K562 (cell line): ENCODE results near the gene TMC8. TPM values are rescaled to one million over a fixed set of nuclear protein-coding genes. Genes with fewer than 3 reads are reported as not detected.

Source experiments
- CXXC5 ChIP-seq: fragments of 250-450 bp; sonication (Bioruptor Pico); IDR thresholded peaks from 2 replicates; pipeline ENCODE4 v1.8.0; 2022; ENCODE audit warnings: inconsistent platforms, mild to moderate bottlenecking, moderate library complexity
- EGR1 ChIP-seq: fragments of 450-650 bp; conservative IDR thresholded peaks from 2 replicates; pipeline ENCODE4 v1.6.1; 2017; ENCODE audit warnings: mild to moderate bottlenecking
- ESRRA ChIP-seq: fragments of 450-650 bp; IDR thresholded peaks from 2 replicates; pipeline ENCODE4 v1.6.1; 2014; ENCODE audit warnings: low read depth, mild to moderate bottlenecking, moderate library complexity, borderline replicate concordance
- ETV6 ChIP-seq, 3 experiments: fragments of 150-350 bp in 1 of 3; sonication (generic) in 1 of 3; formaldehyde crosslinking in 1 of 3; IDR thresholded peaks; 2 replicates each; pipeline versions ENCODE4 v1.6.1 to v1.8.0; 2014 to 2022; ENCODE audit warnings: borderline replicate concordance in 2 of 3, low read depth in 2 of 3, antibody characterized with exemption in 1 of 3, low read length in 1 of 3, mild to moderate bottlenecking in 1 of 3, missing genetic modification reagents in 1 of 3
- FOXJ3 ChIP-seq: sonication (generic); formaldehyde crosslinking; IDR thresholded peaks from 2 replicates; pipeline ENCODE4 v1.4.0; 2020; ENCODE audit warnings: mild to moderate bottlenecking, missing genetic modification reagents
- FOXK1 ChIP-seq: sonication (generic); formaldehyde crosslinking; IDR thresholded peaks from 2 replicates; pipeline ENCODE4 v1.8.0; 2022; ENCODE audit warnings: missing genetic modification reagents, mild to moderate bottlenecking, borderline replicate concordance
- HDGF ChIP-seq: fragments of 450-650 bp; IDR thresholded peaks from 2 replicates; pipeline ENCODE4 v1.6.1; 2016
- MYC ChIP-seq, 2 experiments: fragments of 250-450 bp in 1 of 2; sonication (Bioruptor Pico) in 1 of 2; IDR thresholded peaks; 2 replicates each; pipeline versions ENCODE4 v1.5.1 to v1.6.1; 2012 to 2021; ENCODE audit warnings: low read depth in 2 of 2, borderline replicate concordance in 1 of 2, improper control_type of control experiment in 1 of 2, low read length in 1 of 2, mild to moderate bottlenecking in 1 of 2, moderate library complexity in 1 of 2
- NR1H2 ChIP-seq: sonication (generic); formaldehyde crosslinking; IDR thresholded peaks from 2 replicates; pipeline ENCODE4 v1.4.0; 2020; ENCODE audit warnings: mild to moderate bottlenecking, missing genetic modification reagents
- POLR2AphosphoS2 ChIP-seq: IDR thresholded peaks from 2 replicates; pipeline ENCODE4 v1.6.1; 2012; ENCODE audit warnings: low read length, improper control_type of control experiment
- POLR3A ChIP-seq: IDR thresholded peaks from 2 replicates; pipeline ENCODE4 v1.6.1; 2011; ENCODE audit warnings: borderline replicate concordance, mild to moderate bottlenecking, moderate library complexity; ENCODE audit not compliant: insufficient read length, insufficient read depth; ENCODE audit errors: extremely low read depth
- RAD21 ChIP-seq, 2 experiments: fragments of 250-450 bp in 1 of 2; fragments of 450-650 bp in 1 of 2; sonication (Bioruptor Pico) in 1 of 2; formaldehyde crosslinking in 1 of 2; IDR thresholded peaks in 1 of 2; conservative IDR thresholded peaks in 1 of 2; 2 replicates each; pipeline versions ENCODE4 v1.4.0 to v1.8.0; 2020 to 2022; ENCODE audit warnings: mild to moderate bottlenecking in 2 of 2, moderate library complexity in 1 of 2
- RBM25 ChIP-seq: fragments of 200-400 bp; formaldehyde crosslinking; IDR thresholded peaks from 2 replicates; pipeline ENCODE4 v1.6.1; 2018; ENCODE audit warnings: low read length, low read depth, moderate library complexity; ENCODE audit not compliant: severe bottlenecking
- SMAD1 ChIP-seq: fragments of 150-350 bp; IDR thresholded peaks from 2 replicates; pipeline ENCODE4 v1.6.1; 2014; ENCODE audit warnings: low read length, low read depth; ENCODE audit not compliant: partially characterized antibody
- SMAD4 ChIP-seq: fragments of 250-450 bp; sonication (Bioruptor Pico); conservative IDR thresholded peaks from 2 replicates; pipeline ENCODE4 v1.8.0; 2021; ENCODE audit warnings: inconsistent platforms, mild to moderate bottlenecking, moderate library complexity
- TAF1 ChIP-seq: IDR thresholded peaks from 2 replicates; pipeline ENCODE4 v1.6.1; 2011; ENCODE audit warnings: mild to moderate bottlenecking, low read length, moderate library complexity; ENCODE audit not compliant: insufficient read depth, control insufficient read depth, severe bottlenecking; ENCODE audit errors: extremely low read depth
- TCF3 ChIP-seq: sonication (generic); formaldehyde crosslinking; IDR thresholded peaks from 2 replicates; pipeline ENCODE4 v1.4.0; 2020; ENCODE audit warnings: mild to moderate bottlenecking, missing genetic modification reagents
- WHSC1 ChIP-seq: IDR thresholded peaks from one replicate; pipeline ENCODE4 v1.6.1; 2012; ENCODE audit warnings: low read length, control low read depth, inconsistent platforms
- XRCC5 ChIP-seq: fragments of 200-400 bp; formaldehyde crosslinking; IDR thresholded peaks from 2 replicates; pipeline ENCODE4 v1.6.1; 2017; ENCODE audit warnings: low read depth, mild to moderate bottlenecking, low read length
- ZNF121 ChIP-seq: sonication (generic); formaldehyde crosslinking; conservative IDR thresholded peaks from 2 replicates; pipeline ENCODE4 v1.8.0; 2022; ENCODE audit warnings: missing genetic modification reagents
- ZNF23 ChIP-seq: fragments of 250-450 bp; sonication (Bioruptor Pico); IDR thresholded peaks from 2 replicates; pipeline ENCODE4 v1.4.0; 2020; ENCODE audit warnings: mild to moderate bottlenecking
- ZNF24 ChIP-seq: fragments of 450-650 bp; IDR thresholded peaks from 2 replicates; pipeline ENCODE4 v1.6.1; 2016
- ZNF445 ChIP-seq: fragments of 250-450 bp; sonication (Bioruptor Pico); IDR thresholded peaks from 2 replicates; pipeline ENCODE4 v1.4.0; 2020; ENCODE audit warnings: low read depth, mild to moderate bottlenecking, moderate library complexity
- ZNF584 ChIP-seq: fragments of 200-800 bp; sonication (Bioruptor generic); IDR thresholded peaks from 2 replicates; pipeline ENCODE4 v1.6.1; 2016; ENCODE audit warnings: low read depth, mild to moderate bottlenecking, missing genetic modification characterization, missing compliant biosample characterization
- polyA plus RNA-seq, 8 experiments: library from polyadenylated mRNA; depleted of rRNA in 4 of 8; stranded (reverse) in 5 of 8; unstranded in 3 of 8; fragments of >200 nt; fragmentation: Nextera tagmentation in 2 of 8; fragmentation: Illumina TruSeq in 1 of 8; extraction: Ambion mirVana in 2 of 8; extraction: Trizol in 1 of 8; gene quantifications; 2 replicates each; pipeline versions ENCODE4 v1.2.1 to v1.2.3, GENCODE V29; 2011 to 2014; ENCODE audit warnings: inconsistent platforms in 1 of 8, missing spikeins in 1 of 8
- total RNA-seq, 7 experiments: library from RNA; depleted of rRNA in 6 of 7; stranded (reverse); fragments of >200 nt in 6 of 7; fragmentation: Illumina TruSeq in 2 of 7; extraction: Trizol in 2 of 7; gene quantifications; 2 replicates each; pipeline versions ENCODE4 v1.2.1 to v1.2.3, GENCODE V29; 2011 to 2021; ENCODE audit warnings: low replicate concordance in 1 of 7
- TF ChIP-seq, protein P1 (sequence below): fragments of 450-650 bp; IDR thresholded peaks from 2 replicates; pipeline ENCODE4 v1.7.0; 2016; ENCODE audit warnings: borderline replicate concordance
- TF ChIP-seq, protein P2 (sequence below): fragments of 250-450 bp; sonication (Bioruptor Pico); IDR thresholded peaks from 2 replicates; pipeline ENCODE4 v1.9.0; 2021; ENCODE audit warnings: mild to moderate bottlenecking

Gene TMC8
- total and polyA plus RNA-seq, 9 of the 15 experiments (the other 6 are each of a cell fraction or from before 2014, with no cell fraction given): 0.13 to 10.9 (median 2.8) TPM

DNA sequence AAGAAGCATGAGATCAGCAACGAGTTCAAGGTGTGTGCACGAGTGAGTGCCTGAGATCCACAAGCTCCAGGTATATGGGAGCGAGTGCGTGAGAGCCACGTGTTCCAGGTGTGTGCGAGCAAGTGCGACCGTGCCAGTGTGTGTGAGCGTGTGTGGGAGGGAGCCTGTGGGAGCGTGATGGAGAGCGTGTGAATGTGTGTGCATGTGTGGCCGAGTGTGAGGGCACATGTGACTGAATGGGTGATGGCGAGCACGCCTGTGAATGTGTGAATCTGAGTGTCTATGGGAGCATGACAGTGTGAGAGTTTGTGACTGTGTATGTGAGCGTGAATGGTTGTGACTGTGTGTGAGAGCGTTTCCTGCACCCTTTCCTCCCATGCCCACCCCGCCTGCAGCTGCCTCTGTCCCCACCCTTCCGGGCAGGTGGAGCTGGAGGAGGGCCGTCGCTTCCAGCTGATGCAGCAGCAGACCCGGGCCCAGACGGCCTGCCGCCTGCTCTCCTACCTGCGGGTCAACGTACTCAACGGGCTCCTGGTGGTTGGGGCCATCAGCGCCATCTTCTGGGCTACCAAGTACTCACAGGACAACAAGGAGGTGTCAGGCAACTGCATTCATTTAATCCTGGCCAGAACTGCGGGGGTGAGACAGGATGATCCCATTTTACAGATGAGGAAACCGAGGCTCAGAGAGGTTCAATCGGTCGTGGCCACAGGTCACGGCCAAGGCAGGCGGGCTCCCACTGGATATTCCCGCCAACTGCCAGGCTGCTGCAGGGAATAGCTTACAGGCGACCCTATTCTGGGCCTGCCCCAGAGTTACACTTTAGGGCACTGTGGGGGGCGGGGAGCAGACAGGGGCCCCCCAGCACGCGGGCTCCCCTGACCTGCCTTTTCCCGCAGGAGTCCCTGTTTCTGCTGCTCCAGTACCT lies 3.7 kb downstream of the TMC8 start (continued):
- no peak for TF ChIP-seq TAF1
- TF ChIP-seq FOXK1 (CRISPR knock-in tag): no peak
- peak; percentile 93 for TF ChIP-seq EGR1
- no peak for TF ChIP-seq NR1H2 (CRISPR knock-in tag)
- no peak for TF ChIP-seq WHSC1
- no peak for TF ChIP-seq POLR2AphosphoS2
- TF ChIP-seq FOXJ3 (CRISPR knock-in tag): peak; percentile 31; the same call in 1 of the 2 replicates
- TF ChIP-seq, protein P1, sequence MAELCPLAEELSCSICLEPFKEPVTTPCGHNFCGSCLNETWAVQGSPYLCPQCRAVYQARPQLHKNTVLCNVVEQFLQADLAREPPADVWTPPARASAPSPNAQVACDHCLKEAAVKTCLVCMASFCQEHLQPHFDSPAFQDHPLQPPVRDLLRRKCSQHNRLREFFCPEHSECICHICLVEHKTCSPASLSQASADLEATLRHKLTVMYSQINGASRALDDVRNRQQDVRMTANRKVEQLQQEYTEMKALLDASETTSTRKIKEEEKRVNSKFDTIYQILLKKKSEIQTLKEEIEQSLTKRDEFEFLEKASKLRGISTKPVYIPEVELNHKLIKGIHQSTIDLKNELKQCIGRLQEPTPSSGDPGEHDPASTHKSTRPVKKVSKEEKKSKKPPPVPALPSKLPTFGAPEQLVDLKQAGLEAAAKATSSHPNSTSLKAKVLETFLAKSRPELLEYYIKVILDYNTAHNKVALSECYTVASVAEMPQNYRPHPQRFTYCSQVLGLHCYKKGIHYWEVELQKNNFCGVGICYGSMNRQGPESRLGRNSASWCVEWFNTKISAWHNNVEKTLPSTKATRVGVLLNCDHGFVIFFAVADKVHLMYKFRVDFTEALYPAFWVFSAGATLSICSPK: no peak
- TF ChIP-seq SMAD4 (CRISPR knock-in tag): peak; percentile 49; the same call in 1 of the 2 replicates
- TF ChIP-seq, protein P2, sequence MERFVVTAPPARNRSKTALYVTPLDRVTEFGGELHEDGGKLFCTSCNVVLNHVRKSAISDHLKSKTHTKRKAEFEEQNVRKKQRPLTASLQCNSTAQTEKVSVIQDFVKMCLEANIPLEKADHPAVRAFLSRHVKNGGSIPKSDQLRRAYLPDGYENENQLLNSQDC (CRISPR knock-in tag): no peak
- TF ChIP-seq XRCC5: 0 out of 2 replicates have a peak, but pooled peaks have one; percentile 60
- TF ChIP-seq ETV6 (IDR thresholded peaks at IDR 0.05; ENCODE audit: borderline replicate concordance in 1 of 2, low read depth in 2 of 2, low read length in 1 of 2): no peak
- TF ChIP-seq ETV6 (CRISPR knock-in tag; IDR thresholded peaks at IDR 0.05; ENCODE audit: borderline replicate concordance): no peak
- peak; percentile 89 for TF ChIP-seq RBM25
- peak; percentile 69; the same call in 1 of the 2 replicates for TF ChIP-seq ZNF121 (CRISPR knock-in tag)
- TF ChIP-seq TCF3 (CRISPR knock-in tag): no peak
- 0 out of 2 replicates have a peak, but pooled peaks have one; percentile 36 for TF ChIP-seq MYC (IDR thresholded peaks at IDR 0.05; ENCODE audit: low read depth, low read length)
- TF ChIP-seq MYC (CRISPR knock-in tag; IDR thresholded peaks at IDR 0.05; ENCODE audit: borderline replicate concordance, low read depth): no peak
- peak; percentile 93 for TF ChIP-seq ZNF24
- no peak for TF ChIP-seq SMAD1
- TF ChIP-seq ZNF584 (CRISPR knock-in tag): no peak
- TF ChIP-seq ZNF445 (CRISPR knock-in tag): no peak
- TF ChIP-seq ESRRA: 0 out of 2 replicates have a peak, but pooled peaks have one; percentile 57
- TF ChIP-seq CXXC5 (CRISPR knock-in tag): peak; percentile 45
- TF ChIP-seq POLR3A: no peak
- no peak for TF ChIP-seq ZNF23 (CRISPR knock-in tag)
- peak; percentile 84 for TF ChIP-seq HDGF
- TF ChIP-seq RAD21 (CRISPR knock-in tag; conservative IDR thresholded peaks at IDR 0.05 in 1 of 2, IDR thresholded peaks at IDR 0.05 in 1 of 2): peak; percentile 41 to 73; a peak in 3 of 4 replicates
